ENCODE data around the gene TBCD. TPM values are rescaled to one million over a fixed set of nuclear protein-coding genes. Genes with fewer than 3 reads are reported as not detected.
A peak's percentile ranks its signal among the peaks of the same experiment; 100 is the strongest.

Gene TBCD
- total RNA-seq, 1 donor from 2014 or later = 55.5 TPM

GRCh38 chr17:82909322-82909904 lies 157.5 kb downstream of the TBCD start:
- ATAC-seq = peak; percentile 76

GRCh38 chr17:82910041-82910481 lies 158.2 kb downstream of the TBCD start:
- ATAC-seq = no peak

GRCh38 chr17:82910770-82911169 lies 158.9 kb downstream of the TBCD start:
- no peak for ATAC-seq

- no peak for ATAC-seq
These were observed 160.0 kb downstream of the TBCD start for GRCh38 chr17:82911822-82912221.

GRCh38 chr17:82912484-82913089 lies 160.7 kb downstream of the TBCD start:
- no peak for ATAC-seq

- ATAC-seq = peak; percentile 2
These were observed 161.6 kb downstream of the TBCD start for GRCh38 chr17:82913304-82914043.

GRCh38 chr17:82914375-82914774 lies 162.5 kb downstream of the TBCD start:
- ATAC-seq = peak; percentile 63

- ATAC-seq = no peak
These were observed 163.3 kb downstream of the TBCD start for GRCh38 chr17:82915010-82915756.

- ATAC-seq = no peak
These were observed 163.8 kb downstream of the TBCD start for GRCh38 chr17:82915757-82916027.

- no peak for ATAC-seq
These were observed 166.0 kb downstream of the TBCD start for GRCh38 chr17:82917699-82918345.

- ATAC-seq = no peak
These were observed 166.6 kb downstream of the TBCD start for GRCh38 chr17:82918508-82918907.

GRCh38 chr17:82920150-82920549 lies 168.3 kb downstream of the TBCD start:
- ATAC-seq = no peak

GRCh38 chr17:82920715-82921114 lies 168.8 kb downstream of the TBCD start:
- no peak for ATAC-seq

GRCh38 chr17:82921426-82921825 lies 169.6 kb downstream of the TBCD start:
- ATAC-seq = no peak

GRCh38 chr17:82922646-82923045 lies 170.8 kb downstream of the TBCD start:
- no peak for ATAC-seq

- ATAC-seq = no peak
These were observed 171.7 kb downstream of the TBCD start for GRCh38 chr17:82923366-82924113.

- ATAC-seq = no peak
These were observed 172.3 kb downstream of the TBCD start for GRCh38 chr17:82924214-82924613.

GRCh38 chr17:82924812-82925211 lies 172.9 kb downstream of the TBCD start:
- ATAC-seq = peak; percentile 12

GRCh38 chr17:82925336-82925735 lies 173.5 kb downstream of the TBCD start:
- ATAC-seq = no peak

- no peak for ATAC-seq
These were observed 174.2 kb downstream of the TBCD start for GRCh38 chr17:82926081-82926480.

GRCh38 chr17:82926716-82927115 lies 174.9 kb downstream of the TBCD start:
- no peak for ATAC-seq

GRCh38 chr17:82927311-82927660 lies 175.4 kb downstream of the TBCD start:
- ATAC-seq = no peak

Measured in esophagus mucosa (tissue), 1 donor.